ENCODE data around the gene COL27A1.
"Not testable (repeated sequence)": the region's sequence is repeated elsewhere in the genome, so short reads cannot be mapped to it uniquely, and the experiment has no call there.

The COL27A1 gene

DNA sequence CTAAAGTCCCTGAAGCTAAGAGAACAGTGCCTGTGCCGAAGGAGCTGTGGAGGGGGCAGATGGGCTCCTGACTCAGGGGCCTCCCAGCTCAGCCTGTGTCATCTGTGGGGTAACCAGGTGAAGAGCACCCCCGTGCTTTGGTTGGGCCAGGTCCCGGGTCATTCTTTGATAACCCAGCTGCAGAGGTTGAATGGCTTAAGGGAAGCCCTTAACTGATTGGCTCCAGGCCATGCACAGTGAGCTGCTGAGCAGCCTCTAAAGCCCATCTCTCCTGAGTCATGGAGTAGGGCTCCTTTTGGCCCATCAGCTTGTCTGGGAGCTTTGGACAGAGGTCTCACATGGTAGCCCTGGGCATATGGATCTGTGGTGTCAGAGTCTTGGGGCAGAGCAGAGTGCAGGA, 28.7 kb downstream of the COL27A1 start:
- no peak for DNase-seq (ENCODE audit: low read depth in 2 of 2)

DNA sequence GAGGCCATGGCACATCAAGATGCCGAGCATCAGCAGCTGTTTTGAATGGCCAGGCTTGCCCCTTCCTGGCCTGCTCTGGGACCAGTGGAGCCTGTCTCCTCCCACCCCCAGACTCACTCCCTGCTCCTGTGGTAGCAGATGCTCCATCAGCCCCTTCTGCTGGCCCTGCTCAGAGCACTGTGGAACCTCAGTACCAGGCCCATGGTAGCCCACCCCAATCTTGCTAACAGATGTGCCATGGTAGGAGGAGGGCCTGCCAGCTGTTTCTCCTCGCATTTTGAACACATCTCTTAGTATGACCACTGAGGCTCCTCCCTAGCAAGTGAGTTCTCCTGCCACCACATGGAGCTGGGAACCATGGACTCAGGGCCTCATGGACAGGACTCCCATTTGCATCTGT, 29.5 kb downstream of the COL27A1 start:
- no peak for DNase-seq (ENCODE audit: low read depth in 2 of 2)

DNA sequence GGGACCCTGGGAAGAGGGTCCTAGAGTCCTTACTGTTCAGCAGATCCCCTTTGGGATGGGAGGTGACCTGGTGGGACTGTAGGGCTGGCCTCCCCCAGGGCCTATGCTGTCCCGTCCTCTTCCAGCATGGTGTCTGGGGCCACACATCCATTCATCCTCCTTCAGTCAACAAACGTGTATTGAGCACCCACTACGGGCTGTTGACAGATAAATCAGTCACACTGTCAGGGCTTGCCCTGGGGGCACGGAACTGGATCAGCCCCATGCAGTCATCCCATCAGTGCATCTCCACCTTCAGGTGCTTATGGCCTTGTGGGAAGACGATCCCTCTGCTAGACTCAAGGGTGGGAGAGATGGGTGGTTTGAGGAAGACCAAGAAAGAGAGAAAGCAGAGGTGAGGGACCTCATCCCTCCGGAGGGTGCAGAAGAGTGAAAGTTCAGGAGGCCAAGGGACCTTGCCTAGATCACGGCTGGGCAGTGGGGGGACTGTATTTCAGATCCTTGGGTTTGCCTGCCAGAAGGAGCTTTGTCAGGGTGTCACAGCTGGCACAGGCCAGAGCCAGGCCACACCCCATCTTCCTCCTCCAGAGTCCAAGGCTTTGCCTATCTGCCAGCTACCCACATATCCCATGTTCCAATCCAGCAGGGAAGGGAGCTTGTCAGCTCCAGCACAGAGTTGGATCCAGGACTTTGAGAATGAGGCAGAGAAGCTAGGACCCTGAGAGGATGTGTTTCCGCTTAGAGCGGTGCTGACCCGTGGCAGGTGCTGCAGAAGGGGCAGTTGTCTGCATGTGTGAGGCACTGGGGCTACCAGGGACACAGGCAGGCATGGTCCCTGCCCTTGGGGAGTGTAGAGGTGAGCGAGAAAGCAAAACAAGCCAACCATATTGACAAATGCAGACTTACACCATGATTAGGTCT, 30.5 kb downstream of the COL27A1 start:
- no peak for DNase-seq (ENCODE audit: low read depth in 2 of 2)

DNA sequence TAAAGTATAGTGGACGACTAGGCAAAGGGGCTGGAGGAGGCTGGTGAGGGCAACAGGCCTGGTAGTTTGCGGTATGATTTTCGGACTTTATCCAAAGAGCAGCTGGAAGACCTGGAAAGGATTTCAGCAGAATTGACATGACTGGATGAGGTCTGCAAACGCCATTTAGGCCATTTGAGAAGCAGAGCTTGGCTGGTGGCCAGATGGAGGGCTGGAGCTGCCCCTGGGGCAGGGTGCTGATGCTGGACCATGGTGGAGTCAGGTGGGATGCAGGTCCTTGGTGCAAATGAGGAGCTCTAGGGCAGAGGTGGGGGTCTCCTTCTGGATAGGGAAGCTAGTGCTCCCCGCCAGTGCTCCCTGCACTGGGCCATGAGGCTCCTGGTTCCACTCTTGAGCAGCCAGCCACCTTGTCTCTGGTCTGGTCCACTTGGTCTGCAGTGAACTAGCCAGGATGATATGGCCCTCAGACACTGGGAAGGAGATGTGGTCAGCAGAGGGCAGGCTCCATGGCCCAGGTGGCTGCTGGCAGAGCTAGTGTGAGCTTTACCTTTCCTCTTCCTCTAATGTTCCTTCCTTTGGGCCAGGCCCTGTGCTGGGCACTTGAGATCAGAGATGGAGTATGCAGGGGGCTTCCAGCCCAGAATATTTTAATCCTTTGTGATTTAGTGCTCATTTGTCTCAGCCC, 31.4 kb downstream of the COL27A1 start:
- no peak for DNase-seq (ENCODE audit: low read depth in 2 of 2)

DNA sequence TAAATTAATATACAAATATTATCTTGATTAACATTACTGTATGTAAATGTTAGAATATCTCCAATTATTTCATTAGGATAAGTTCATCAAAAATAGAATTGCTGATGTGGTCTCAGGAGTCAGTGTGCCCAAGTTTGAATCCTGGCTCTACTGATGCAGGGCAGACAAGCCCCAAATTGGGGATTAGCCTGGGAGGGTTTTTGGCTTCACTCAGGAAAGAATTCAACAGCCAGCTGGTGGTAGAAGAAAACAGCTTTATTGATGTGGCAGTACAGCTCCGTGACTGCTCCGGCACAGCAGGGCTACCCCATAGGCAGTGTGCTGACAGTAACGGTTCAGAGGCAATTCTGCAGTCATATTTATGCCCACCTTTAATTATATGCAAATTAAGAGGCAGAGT, 32.5 kb downstream of the COL27A1 start:
- no peak for DNase-seq (ENCODE audit: low read depth in 2 of 2)

DNA sequence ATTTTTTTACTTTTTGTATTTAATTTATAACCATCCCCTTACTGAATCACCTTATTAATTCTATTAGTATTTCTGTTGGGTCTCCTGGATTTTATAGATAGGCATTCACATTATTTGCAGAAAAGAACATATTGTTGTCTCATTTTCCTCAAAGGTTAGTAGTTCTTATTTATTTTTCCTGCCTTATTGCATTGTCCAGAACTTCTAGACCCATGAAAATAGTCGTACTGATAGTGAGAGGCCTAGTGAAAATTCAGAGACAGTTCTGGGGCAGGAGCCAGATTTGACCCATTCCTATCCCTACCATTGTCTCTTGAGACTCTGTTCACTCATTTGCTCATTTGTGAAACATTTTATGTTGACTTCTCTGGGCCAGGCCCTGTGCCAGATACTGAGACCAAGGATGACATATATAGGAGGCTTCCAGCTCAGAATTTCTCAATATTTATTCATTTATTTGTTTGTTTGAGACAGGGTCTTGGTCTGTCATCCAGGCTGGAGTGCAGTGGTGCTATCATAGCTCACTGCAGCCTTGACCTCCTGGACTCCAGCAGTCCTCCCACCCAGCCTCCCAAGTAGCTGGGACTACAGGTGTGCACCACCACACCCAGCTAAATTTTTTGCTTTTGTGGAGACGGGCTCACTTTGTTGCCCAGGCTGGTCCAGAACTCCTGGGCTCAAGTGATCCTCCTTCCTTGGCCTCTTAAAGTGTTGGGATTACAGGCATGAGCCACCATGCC, 34.7 kb downstream of the COL27A1 start:
- DNase-seq (ENCODE audit: low read depth in 2 of 2) = no peak

DNA sequence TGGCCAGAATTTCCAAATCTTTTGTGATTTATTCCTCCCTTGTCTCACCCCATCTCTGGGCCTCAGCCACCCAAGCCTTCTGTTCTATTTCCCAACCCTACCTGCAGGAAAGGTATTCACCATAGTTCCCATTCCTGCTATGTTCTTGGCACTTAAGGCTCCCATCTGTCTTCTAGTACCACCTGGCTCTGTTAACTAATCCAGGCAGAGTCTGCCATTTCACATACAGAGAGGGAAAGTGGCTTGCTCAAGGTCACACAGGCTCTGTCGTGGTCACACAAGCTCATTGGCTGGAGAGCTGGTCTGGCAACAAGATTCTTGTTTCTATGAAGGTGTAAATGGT, 35.2 kb downstream of the COL27A1 start:
- no peak for DNase-seq (ENCODE audit: low read depth in 2 of 2)

DNA sequence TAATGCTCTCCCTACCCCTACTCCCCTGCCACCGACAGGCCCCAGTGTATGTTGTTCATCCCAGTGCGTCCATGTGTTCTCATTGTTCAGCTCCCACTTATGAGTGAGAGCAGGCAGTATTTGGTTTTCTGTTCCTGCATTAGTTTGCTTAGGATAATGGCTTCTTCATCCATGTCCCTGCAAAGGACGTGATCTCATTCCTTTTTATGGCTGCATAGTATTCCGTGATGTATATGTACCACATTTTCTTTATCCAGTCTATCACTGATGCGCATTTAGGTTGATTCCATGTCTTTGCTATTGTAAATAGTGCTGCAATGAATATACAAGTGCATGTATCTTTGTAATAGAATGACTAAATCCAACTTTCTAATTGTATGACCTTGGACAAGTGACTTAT, 36.1 kb downstream of the COL27A1 start:
- DNase-seq (ENCODE audit: low read depth in 2 of 2) = not testable (repeated sequence)

DNA sequence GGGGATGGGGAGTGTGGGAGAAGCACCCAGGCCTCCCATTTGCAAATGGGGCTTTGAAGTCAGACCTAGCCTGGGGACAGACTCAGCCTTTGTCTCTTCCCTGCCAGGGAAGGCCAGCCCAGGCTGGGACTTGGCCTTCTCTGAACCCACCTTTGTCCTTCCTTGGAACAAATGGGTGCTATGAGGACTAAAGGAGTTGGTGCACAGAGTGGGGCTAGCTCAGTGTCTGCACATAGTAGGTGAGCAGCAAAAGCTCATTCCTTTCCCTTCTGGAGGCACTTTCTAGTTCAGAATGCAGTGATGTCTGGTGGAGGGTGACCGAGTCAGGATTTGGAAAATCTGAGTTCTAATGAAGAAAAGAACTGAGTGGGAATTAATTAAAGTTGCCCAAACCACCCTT, 37.2 kb downstream of the COL27A1 start:
- no peak for DNase-seq (ENCODE audit: low read depth in 2 of 2)

DNA sequence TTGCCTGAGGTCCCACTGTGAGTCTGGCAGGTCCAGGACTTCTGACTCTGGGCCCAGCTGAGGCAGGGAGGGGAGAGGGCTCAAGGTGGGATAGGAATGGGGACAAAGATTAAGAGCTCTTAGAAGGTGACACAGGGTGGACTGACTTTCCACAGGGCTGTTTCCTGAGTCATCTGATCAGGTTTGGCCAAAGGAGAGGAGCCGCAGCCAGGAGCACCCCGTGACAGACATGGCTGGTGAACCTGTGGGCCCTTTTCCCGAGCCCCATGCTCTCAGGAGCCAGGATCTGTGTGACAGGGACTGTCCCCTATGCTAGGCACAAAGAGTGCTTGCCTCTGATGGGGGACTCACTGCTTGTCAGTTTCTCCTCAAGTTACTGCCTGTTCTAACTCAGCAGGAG, 37.8 kb downstream of the COL27A1 start:
- DNase-seq (ENCODE audit: low read depth in 2 of 2) = no peak

DNA sequence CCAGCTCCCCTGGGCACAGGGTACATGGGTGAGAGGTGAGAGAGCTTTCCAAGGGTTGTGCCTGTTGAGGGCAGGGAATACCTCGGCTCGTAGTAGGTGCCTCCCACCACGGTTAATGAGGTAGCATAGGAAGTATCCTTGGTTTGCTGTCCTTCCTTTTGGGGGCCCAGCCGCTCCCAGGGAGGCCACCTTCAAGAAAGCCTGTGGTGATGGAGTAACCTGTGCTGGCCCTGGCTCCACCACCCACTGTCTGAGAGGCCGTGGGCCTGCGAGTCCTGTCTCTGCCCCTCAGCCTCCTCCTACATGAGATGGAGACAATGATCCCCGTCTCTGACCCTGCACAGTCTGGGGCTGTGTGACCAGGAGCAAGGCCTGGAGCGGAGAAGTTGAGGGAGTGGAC, 40.8 kb downstream of the COL27A1 start:
- no peak for DNase-seq (ENCODE audit: low read depth in 2 of 2)

DNA sequence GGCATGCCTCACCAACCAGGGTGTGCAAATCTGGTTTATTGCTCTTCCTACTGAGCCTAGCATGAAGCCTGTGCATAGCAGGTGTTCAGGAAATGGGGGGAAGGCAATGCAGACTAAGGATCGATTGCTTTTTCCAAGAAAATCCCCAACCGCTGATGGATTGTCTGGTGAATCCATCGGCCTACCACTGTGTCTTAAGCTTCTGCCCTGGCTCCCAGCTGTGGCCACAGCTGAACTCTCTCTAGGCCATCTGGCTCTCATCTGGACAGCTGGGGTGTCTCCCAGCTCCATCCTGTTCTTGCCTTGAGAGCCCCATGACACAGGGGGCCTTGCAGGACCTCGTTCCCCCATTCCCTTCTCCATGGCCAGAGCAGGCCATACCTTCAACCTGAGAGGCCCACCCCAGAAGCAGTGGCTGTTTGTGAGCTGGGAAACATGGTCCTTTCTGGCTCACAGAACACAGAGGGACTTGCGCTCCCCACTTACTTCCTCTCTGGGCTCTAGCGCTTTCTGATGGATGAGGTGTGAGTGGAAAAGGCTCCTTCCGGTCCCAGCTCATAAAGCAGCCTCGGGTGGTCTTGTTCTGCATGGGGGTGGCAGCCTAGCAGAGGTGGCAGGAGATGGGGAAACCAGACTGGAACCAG, 41.8 kb downstream of the COL27A1 start:
- DNase-seq (ENCODE audit: low read depth in 2 of 2) = no peak

DNA sequence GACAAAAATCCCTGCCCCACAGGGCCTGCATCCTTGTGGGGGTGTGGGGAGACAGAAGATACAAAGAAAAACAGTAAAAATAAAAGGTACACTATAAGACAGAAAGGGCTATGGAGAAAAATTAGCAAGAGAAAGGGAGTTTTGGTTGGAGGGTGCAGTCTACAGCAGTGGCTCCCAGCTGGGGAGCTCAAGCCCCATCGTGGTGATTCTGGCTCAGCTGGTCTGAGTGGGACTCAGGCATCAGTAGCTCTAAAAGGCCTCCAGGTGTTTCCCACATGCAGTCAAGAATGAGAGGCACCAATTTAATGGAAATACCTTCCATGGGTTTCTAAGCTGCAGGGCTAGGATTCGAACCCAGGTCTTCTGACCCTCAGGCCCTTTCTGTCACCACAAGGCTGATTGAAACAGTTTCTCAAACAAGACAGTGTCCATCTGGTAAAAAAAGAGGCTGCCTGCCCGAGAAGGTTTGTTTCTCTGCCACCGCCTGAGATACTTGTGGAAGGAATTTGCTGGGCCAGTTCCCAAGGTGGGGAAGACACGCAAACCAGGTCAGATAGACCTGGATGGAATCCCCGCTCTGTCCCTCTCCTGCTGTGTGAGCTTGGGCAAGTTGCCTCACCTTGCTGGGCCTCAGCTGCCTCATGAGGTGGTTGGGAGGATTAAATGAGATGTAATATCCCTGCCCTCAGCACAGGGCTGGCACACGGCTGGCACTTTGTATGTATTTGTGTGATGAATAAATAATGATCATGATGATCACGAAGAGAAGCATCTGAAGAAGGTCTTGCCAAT, 43.1 kb downstream of the COL27A1 start:
- no peak for DNase-seq (ENCODE audit: low read depth in 2 of 2)

DNA sequence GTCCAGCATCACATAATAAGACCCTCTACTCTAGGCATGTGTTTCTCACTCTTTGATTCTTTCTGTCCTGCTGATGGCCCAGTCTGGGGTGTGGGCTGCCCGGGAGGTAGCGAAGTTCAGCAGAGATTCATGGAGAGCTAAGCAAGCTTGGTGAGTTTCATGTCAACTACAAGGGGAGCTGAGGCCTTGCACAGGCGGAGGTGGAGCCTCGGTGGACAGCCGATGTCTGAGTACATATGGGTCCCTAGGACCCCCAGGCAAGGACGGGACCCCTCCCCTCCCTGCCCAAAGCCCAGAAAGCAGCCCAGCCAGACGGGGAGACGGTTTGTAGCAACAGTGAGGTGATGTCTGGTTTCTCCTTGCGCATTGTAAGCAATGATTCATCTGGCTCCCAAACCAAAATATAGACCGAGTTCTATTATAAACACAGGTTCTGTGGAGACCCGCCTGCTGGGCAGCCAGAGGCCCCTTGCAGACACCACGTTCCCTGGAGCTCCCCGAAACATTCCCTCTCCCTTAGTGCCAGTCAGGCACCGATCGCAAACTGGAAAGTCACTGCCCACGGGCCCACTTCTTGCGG, 45.5 kb downstream of the COL27A1 start:
- DNase-seq (ENCODE audit: low read depth in 2 of 2) = no peak

DNA sequence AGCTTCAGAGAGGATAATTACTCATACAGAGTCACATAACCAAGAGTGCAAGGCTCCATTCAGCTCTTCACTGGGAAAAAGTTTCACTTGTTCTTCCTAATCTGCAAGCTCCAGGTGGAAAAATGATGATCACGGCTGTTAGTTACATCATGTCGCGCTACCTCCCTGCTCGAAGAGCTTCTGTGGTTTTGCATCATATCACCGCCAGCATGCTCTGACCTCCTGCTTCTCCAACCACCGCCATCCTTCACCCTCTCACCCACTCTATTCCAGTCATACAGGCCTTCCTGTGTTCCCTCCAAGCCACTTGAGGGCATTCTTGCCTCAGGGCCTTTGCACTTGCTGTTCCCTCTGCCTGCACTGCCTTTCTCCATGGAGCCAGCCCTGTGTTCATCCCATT, 47.1 kb downstream of the COL27A1 start:
- DNase-seq (ENCODE audit: low read depth in 2 of 2) = no peak

DNA sequence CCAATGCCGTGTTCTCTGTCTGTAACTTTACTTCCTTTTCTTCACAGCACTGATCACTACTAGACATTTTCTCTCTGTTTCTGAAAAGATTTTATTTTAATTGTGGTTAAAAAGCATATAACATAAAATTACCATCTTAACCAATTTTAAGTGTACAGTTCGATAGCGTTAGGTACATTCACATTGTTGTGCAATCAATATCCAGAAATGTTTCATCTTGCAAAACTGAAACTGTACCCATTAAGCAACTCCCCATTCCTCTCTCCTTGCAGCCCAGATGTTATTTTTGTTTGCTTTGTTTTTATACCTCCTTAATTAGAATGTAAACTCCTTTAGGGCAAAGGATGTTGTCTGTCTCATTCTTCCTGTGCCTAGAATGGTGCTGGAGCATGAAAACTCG, 47.5 kb downstream of the COL27A1 start:
- DNase-seq (ENCODE audit: low read depth in 2 of 2) = no peak

DNA sequence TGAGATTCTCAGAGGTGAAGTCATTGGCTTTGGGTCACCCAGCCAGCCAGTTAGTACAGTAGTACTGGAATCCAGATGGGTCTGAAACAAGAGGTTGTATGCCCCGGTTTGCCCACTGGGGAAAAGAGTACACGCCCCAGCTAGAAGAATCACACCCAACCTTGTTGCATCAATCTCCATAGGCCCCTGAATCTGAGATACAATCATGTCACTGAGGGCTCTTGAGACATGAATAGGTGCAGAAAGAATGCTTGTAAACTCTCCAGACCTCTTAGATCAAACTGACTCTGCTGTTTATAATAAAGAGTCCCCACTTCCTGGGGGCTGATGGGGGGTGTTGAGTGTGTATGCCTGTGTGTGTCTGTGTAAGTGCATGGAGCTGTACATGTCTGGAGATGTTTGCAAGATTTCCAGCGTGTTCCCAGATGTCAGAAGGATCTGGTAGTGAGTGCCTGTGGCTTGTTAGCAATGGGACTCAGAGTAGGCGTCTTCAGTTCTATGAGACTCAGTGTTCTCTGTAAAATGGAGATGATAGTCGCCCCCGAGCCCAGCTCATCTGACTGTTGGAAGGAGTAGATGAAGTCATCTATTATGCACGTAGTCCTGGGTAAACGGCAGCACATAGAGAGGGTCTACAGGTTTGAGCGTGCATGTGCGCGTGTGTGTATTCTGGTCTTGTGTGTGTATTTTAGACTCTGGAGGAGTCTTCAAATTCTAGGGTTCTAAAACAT, 48.2 kb downstream of the COL27A1 start:
- no peak for DNase-seq (ENCODE audit: low read depth in 2 of 2)

DNA sequence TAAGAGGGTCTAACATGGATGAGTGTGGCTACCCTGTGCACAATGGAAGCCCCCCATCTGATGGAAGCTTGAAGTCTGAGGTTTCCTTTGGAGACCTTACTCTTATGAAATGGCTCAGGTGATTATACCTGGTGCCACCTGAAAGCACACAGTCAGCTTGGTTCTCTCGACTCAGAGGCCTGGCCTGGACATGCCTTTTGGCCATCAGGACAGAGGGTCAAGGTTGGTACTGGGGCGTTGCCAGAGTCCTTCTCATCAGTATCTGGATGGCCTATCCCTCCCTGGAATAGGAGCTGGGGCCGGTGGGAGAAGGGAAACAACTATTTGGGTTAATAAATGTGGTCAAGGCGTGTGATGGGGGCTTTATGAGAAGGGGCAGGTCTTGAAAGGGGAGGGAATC, 48.9 kb downstream of the COL27A1 start:
- DNase-seq (ENCODE audit: low read depth in 2 of 2) = no peak

DNA sequence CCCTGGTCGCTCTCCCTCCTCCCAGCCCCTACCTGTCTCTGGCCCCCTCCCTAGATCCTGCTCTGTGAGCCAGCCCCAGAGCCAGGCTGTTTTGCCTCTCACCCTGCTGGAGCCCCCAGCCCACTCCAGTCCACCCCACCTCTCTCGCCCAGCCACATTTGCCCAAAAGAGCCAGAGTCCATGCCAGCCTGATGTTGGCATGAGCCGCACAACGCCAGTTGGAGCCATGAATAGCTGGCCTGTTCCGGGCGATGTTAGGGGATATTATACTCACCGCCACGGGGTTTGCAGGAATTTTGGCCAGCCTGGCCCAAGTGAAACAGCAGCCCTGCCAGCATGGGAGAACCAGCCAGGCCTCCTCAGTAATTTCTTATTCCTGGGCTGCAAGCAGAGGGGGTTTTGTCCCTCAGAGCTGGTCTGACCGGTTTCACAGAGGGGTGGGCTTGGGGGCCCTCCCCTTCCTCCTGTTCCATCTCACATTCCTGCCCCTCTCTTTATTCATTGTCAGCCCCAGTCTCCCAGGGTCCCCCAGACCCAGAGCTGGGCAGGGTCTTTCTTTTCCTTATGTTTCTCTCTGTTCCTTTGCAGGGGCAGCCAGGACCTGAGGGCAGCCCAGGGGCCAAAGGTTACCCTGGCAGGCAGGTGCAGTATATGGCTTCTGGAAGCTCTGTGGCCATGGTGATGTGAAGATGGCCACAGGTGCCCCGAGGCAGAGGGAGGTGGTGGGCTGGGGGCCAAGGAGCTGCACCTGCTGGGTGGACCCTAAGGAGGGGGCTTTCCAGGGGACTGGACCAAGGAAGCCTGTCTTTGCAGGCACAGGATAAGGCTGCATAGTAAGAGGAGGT, 50.1 kb downstream of the COL27A1 start:
- no peak for DNase-seq (ENCODE audit: low read depth in 2 of 2)
